K562 (cell line): Measurements from ENCODE around the gene SLC5A4. TPM values are rescaled to one million over a fixed set of nuclear protein-coding genes. Genes with fewer than 3 reads are reported as not detected.

ENCODE experiments used
- ATAC-seq: fragments of 200-7000 bp; cut with Tn5 transposase; 3 replicates; pipeline ENCODE4 v1.9.1; 2020; ENCODE audit warnings: moderate library complexity
- BruUV-seq: library from RNA; stranded (reverse); fragments of 400-500 nt; replicated peaks from 2 replicates; lab custom pipeline; 2021; lab: Mats Ljungman, UMichigan
- CTCF ChIA-PET: fragments of 300-600 bp; formaldehyde crosslinking; extraction: SDS; loops from one replicate; lab custom pipeline; 2021; ENCODE audit warnings: low intra/inter-chr PET ratio; lab: Yijun Ruan, JAX
- POLR2A ChIA-PET: fragments of 300-600, 350-650 bp; sonication (Branson Sonifier 250); formaldehyde crosslinking; extraction: SDS; loops from one replicate; lab custom pipeline; 2021; ENCODE audit warnings: antibody characterized with exemption, inconsistent platforms; lab: Yijun Ruan, JAX
- DNase-seq, 4 experiments: peaks; one replicate each; pipeline versions ENCODE4 v3.0.0 to v3.0.0-alpha.2; 2011 to 2018; ENCODE audit warnings: low spot score in 3 of 4, mixed read lengths in 3 of 4; ENCODE audit errors: extremely low read depth in 1 of 4
- FAIRE-seq: peaks from 2 replicates; lab custom pipeline; 2011; peaks lifted over from hg19 to GRCh38; lab: Jason Lieb, UNC
- H2AFZ ChIP-seq: 2 replicates; pipeline ENCODE4 v1.6.0; 2011; ENCODE audit warnings: low read depth, low read length, control low read depth, inconsistent platforms
- H3K27ac ChIP-seq: fragments of 200-600 bp; 3 replicates; pipeline ENCODE4 v1.8.0; 2011; ENCODE audit warnings: low read depth, mild to moderate bottlenecking, control low read depth, inconsistent platforms, low read length, moderate library complexity, mixed read lengths; ENCODE audit errors: extremely low read depth
- H3K27me3 ChIP-seq, 2 experiments: fragments of 300-600 bp in 1 of 2; 2 replicates in 1 of 2; 3 replicates in 1 of 2; pipeline versions ENCODE4 v1.6.0 to v1.8.0; 2011; ENCODE audit warnings: inconsistent platforms in 2 of 2, low read length in 2 of 2, mild to moderate bottlenecking in 1 of 2, mixed read lengths in 1 of 2, moderate library complexity in 1 of 2; ENCODE audit not compliant: control insufficient read depth in 2 of 2, insufficient read depth in 2 of 2
- H3K36me3 ChIP-seq: fragments of 300-600 bp; 3 replicates; pipeline ENCODE4 v1.8.0; 2011; ENCODE audit warnings: mild to moderate bottlenecking, low read length, inconsistent platforms; ENCODE audit not compliant: control insufficient read depth, insufficient read depth
- H3K4me1 ChIP-seq, 2 experiments: fragments of 200-600 bp in 1 of 2; replicated peaks in 1 of 2; 2 replicates in 1 of 2; 3 replicates in 1 of 2; pipeline versions ENCODE4 v1.5.1 to v1.8.0; 2011; ENCODE audit warnings: inconsistent platforms in 2 of 2, low read length in 2 of 2, mild to moderate bottlenecking in 1 of 2, mixed read lengths in 1 of 2, moderate library complexity in 1 of 2; ENCODE audit not compliant: control insufficient read depth in 2 of 2, insufficient read depth in 2 of 2
- H3K4me2 ChIP-seq: 2 replicates; pipeline ENCODE4 v1.6.1; 2011; ENCODE audit warnings: low read length, control low read depth, inconsistent platforms, mixed read lengths; ENCODE audit not compliant: insufficient read depth
- H3K4me3 ChIP-seq: fragments of 200-600 bp; sonication (generic), shearing (Covaris generic); 2 replicates; pipeline ENCODE4 v1.5.1; 2016; ENCODE audit warnings: control low read depth, inconsistent platforms
- H3K79me2 ChIP-seq: fragments of 200-600 bp; 3 replicates; pipeline ENCODE4 v1.8.0; 2011; ENCODE audit warnings: low read length, inconsistent platforms; ENCODE audit not compliant: control insufficient read depth, insufficient read depth
- H3K9ac ChIP-seq, 2 experiments: 2 replicates each; pipeline versions ENCODE4 v1.6.0 to v1.6.1; 2011; ENCODE audit warnings: low read depth in 2 of 2, low read length in 2 of 2, control low read depth in 1 of 2, inconsistent platforms in 1 of 2, mild to moderate bottlenecking in 1 of 2, mixed read lengths in 1 of 2; ENCODE audit not compliant: insufficient read depth in 1 of 2
- H3K9me1 ChIP-seq: one replicate; pipeline ENCODE4 v1.6.0; 2011; ENCODE audit warnings: inconsistent platforms, mild to moderate bottlenecking, low read length, moderate library complexity; ENCODE audit not compliant: control insufficient read depth, insufficient read depth
- H3K9me3 ChIP-seq: replicated peaks from 2 replicates; pipeline ENCODE4 v1.5.1; 2011; ENCODE audit warnings: low read depth, low read length, inconsistent platforms; ENCODE audit not compliant: control insufficient read depth, insufficient read depth
- H4K20me1 ChIP-seq: replicated peaks from 2 replicates; pipeline ENCODE4 v1.6.1; 2011; ENCODE audit warnings: low read length, inconsistent platforms, mixed read lengths; ENCODE audit not compliant: control insufficient read depth, insufficient read depth
- BCOR ChIP-seq: fragments of 450-650 bp; IDR thresholded peaks from 2 replicates; pipeline ENCODE4 v1.6.1; 2016
- CBX1 ChIP-seq: sonication (generic); IDR thresholded peaks from 2 replicates; pipeline ENCODE4 v1.6.1; 2016; ENCODE audit warnings: antibody characterized with exemption, low read depth, mild to moderate bottlenecking
- HMG20A ChIP-seq: fragments of 450-650 bp; formaldehyde crosslinking; conservative IDR thresholded peaks from 2 replicates; pipeline ENCODE4 v1.4.0; 2020; ENCODE audit warnings: mild to moderate bottlenecking, mixed read lengths
- HSF4 ChIP-seq: fragments of 250-450 bp; sonication (Bioruptor Pico); IDR thresholded peaks from 2 replicates; pipeline ENCODE4 v2.1.2; 2022; ENCODE audit warnings: mild to moderate bottlenecking, moderate library complexity, borderline replicate concordance
- IFI16 ChIP-seq: fragments of 250-450 bp; sonication (Bioruptor Pico); IDR thresholded peaks from 2 replicates; pipeline ENCODE4 v2.1.2; 2022; ENCODE audit warnings: mild to moderate bottlenecking, inconsistent platforms
- NFIC ChIP-seq: fragments of 450-650 bp; IDR thresholded peaks from 2 replicates; pipeline ENCODE4 v1.6.1; 2017; ENCODE audit warnings: mild to moderate bottlenecking, inconsistent platforms
- REST ChIP-seq, 2 experiments: fragments of 450-650 bp; formaldehyde crosslinking in 1 of 2; IDR thresholded peaks; 2 replicates each; pipeline versions ENCODE4 v1.4.0 to v1.6.1; 2014 to 2020; ENCODE audit warnings: mild to moderate bottlenecking in 2 of 2, borderline replicate concordance in 1 of 2, low read depth in 1 of 2
- SMC3 ChIP-seq: conservative IDR thresholded peaks from 2 replicates; pipeline ENCODE4 v1.6.1; 2011; ENCODE audit warnings: low read depth, low read length, improper control_type of control experiment; ENCODE audit not compliant: insufficient read depth
- SRSF3 ChIP-seq: fragments of 200-400 bp; formaldehyde crosslinking; IDR thresholded peaks from 2 replicates; pipeline ENCODE4 v1.6.1; 2016; ENCODE audit warnings: mild to moderate bottlenecking, low read length, moderate library complexity; ENCODE audit not compliant: insufficient read depth
- ZNF436 ChIP-seq: fragments of 250-450, 450-650 bp; sonication (Bioruptor Pico); formaldehyde crosslinking; IDR thresholded peaks from 2 replicates; pipeline ENCODE4 v1.7.0; 2020; ENCODE audit warnings: mild to moderate bottlenecking
- WGBS: fragments of 100-300 bp; shearing (Covaris generic); methylation state at CpG from one replicate; pipeline ENCODE4 v1.1.6; 2016; ENCODE audit warnings: low coverage, mixed read lengths; ENCODE audit not compliant: insufficient coverage; ENCODE audit errors: missing lambda C conversion rate; 5-methylcytosine and 5-hydroxymethylcytosine counted together
- in situ Hi-C: fragments of 300-500 bp; cut with MboI; formaldehyde crosslinking; loops from 4 replicates; pipeline ENCODE4 v1.15.0; 2018; ENCODE audit warnings: inconsistent platforms, mixed read lengths
- intact Hi-C: fragments of 100-400 bp; cut with micrococcal nuclease; formaldehyde crosslinking; loops from 2 replicates; pipeline ENCODE4 v1.14.2; 2022
- polyA plus RNA-seq, 8 experiments: library from polyadenylated mRNA; depleted of rRNA in 4 of 8; stranded (reverse) in 5 of 8; unstranded in 3 of 8; fragments of >200 nt; fragmentation: Nextera tagmentation in 2 of 8; fragmentation: Illumina TruSeq in 1 of 8; extraction: Ambion mirVana in 2 of 8; extraction: Trizol in 1 of 8; gene quantifications; 2 replicates each; pipeline versions ENCODE4 v1.2.1 to v1.2.3, GENCODE V29; 2011 to 2014; ENCODE audit warnings: inconsistent platforms in 1 of 8, missing spikeins in 1 of 8
- total RNA-seq, 7 experiments: library from RNA; depleted of rRNA in 6 of 7; stranded (reverse); fragments of >200 nt in 6 of 7; fragmentation: Illumina TruSeq in 2 of 7; extraction: Trizol in 2 of 7; gene quantifications; 2 replicates each; pipeline versions ENCODE4 v1.2.1 to v1.2.3, GENCODE V29; 2011 to 2021; ENCODE audit warnings: low replicate concordance in 1 of 7

SLC5A4 gene
- total and polyA plus RNA-seq, 9 of the 15 experiments (the other 6 are each of a cell fraction or from before 2014, with no cell fraction given): not detected

GRCh38 chr22:32265882-32266767 lies 11.0 kb upstream of the SLC5A4 start:
- no peak overlapping the region for H3K4me2 ChIP-seq
- no peaks in the 10 kb centered on the region for H3K9me1 ChIP-seq
- no TSS peak for BruUV-seq
- peak; percentile 43 to 69 (median 49) for DNase-seq
- no peaks in the 10 kb centered on the region for H4K20me1 ChIP-seq
- H3K9me3 ChIP-seq: no peaks in the 10 kb centered on the region
- FAIRE-seq: peak; percentile 75
- POLR2A ChIA-PET: interaction anchor here (0.8 kb wide), 1 partner anchor 38 kb away, joined by 3 read pairs; no protein-coding TSS in a partner anchor
- ATAC-seq: peak; percentile 82
- no peak overlapping the region for H3K4me3 ChIP-seq
- H3K27me3 ChIP-seq: peaks cover 9 to 21% of the 10 kb centered on the region in 2 experiments; a peak in 4 of 5 replicates
- CTCF ChIA-PET: interaction anchor here (1.8 kb wide), 1 partner anchor 289 kb away, joined by 9 read pairs; no protein-coding TSS in a partner anchor
- H3K4me1 ChIP-seq: no peaks in the 10 kb centered on the region; a peak in 1 of 5 replicates
- H3K9ac ChIP-seq: no peak overlapping the region
- H3K79me2 ChIP-seq: no peaks in the 10 kb centered on the region
- H3K36me3 ChIP-seq: no peaks in the 10 kb centered on the region
- intact Hi-C loops: loop anchor here (5.0 kb wide), 1 partner anchor 289 kb away; no protein-coding TSS in a partner anchor
- no peak overlapping the region for H2AFZ ChIP-seq
- WGBS: 24% methylated on average over 10 of the region's 10 CpGs
- in situ Hi-C loops: loop anchor here (5.0 kb wide), 1 partner anchor 289 kb away; no protein-coding TSS in a partner anchor
- no peak overlapping the region for H3K27ac ChIP-seq
- TF ChIP-seq ZNF436 (CRISPR knock-in tag): no peak
- peak; percentile 56 for TF ChIP-seq SMC3
- no peak for TF ChIP-seq SRSF3
- TF ChIP-seq IFI16: no peak
- no peak for TF ChIP-seq HMG20A (CRISPR knock-in tag)
- TF ChIP-seq CBX1: no peak
- peak; percentile 61 for TF ChIP-seq NFIC
- TF ChIP-seq REST (IDR thresholded peaks at IDR 0.05; ENCODE audit: borderline replicate concordance): peak; percentile 41; the same call in 1 of the 2 replicates
- TF ChIP-seq REST (CRISPR knock-in tag; IDR thresholded peaks at IDR 0.05; ENCODE audit: low read depth): no peak
- no peak for TF ChIP-seq HSF4 (CRISPR knock-in tag)
- TF ChIP-seq BCOR: no peak
